ENCODE results near the gene UQCRH.

UQCRH gene

GRCh38 chr1:46284058-46284457 is 19.4 kb upstream of the UQCRH start:
- Histone ChIP-seq H3F3A (ENCODE audit: low read depth) (no peaks in the 10 kb centered on the region), H3K4me1 (ENCODE audit: insufficient read depth, low read length, poor library complexity, severe bottlenecking) (peaks cover 7% of the 10 kb centered on the region), H3K9me3 (ENCODE audit: insufficient read depth, low read depth, low read length) (no peaks in the 10 kb centered on the region), H3K4me2 (ENCODE audit: low read depth, low read length, poor library complexity, severe bottlenecking) (no peak overlapping the region), H4K20me1 (ENCODE audit: insufficient read depth, low read length, poor library complexity, severe bottlenecking) (no peaks in the 10 kb centered on the region), H3K9me2 (replicated peaks; ENCODE audit: low read depth, low read length) (no peaks in the 10 kb centered on the region), H3K36me3 (ENCODE audit: insufficient read depth, low read length) (peaks cover 39% of the 10 kb centered on the region; the same call in 1 of the 2 replicates), H2AFZ (ENCODE audit: low read length) (no peak overlapping the region), H3K4me3 (ENCODE audit: low read length, poor library complexity, severe bottlenecking) (no peak overlapping the region), H3K27me3 (ENCODE audit: insufficient read depth, low read length, poor library complexity, severe bottlenecking) (no peaks in the 10 kb centered on the region), H3K9ac (ENCODE audit: low read depth, low read length, poor library complexity, severe bottlenecking) (no peak overlapping the region), H3K79me2 (ENCODE audit: insufficient read depth, low read length) (no peaks in the 10 kb centered on the region)
- TF ChIP-seq EZH2phosphoT487 (IDR thresholded peaks at IDR 0.05; ENCODE audit: borderline replicate concordance), result no peak
- no peak for TF ChIP-seq CTCF (conservative IDR thresholded peaks at IDR 0.05; ENCODE audit: low read length)

GRCh38 chr1:46284597-46285564 is 18.6 kb upstream of the UQCRH start:
- Histone ChIP-seq H3K27me3 (ENCODE audit: insufficient read depth, low read length, poor library complexity, severe bottlenecking) (no peaks in the 10 kb centered on the region), H3K4me2 (ENCODE audit: low read depth, low read length, poor library complexity, severe bottlenecking) (no peak overlapping the region), H3K4me3 (ENCODE audit: low read length, poor library complexity, severe bottlenecking) (no peak overlapping the region), H3K79me2 (ENCODE audit: insufficient read depth, low read length) (no peaks in the 10 kb centered on the region), H3K9ac (ENCODE audit: low read depth, low read length, poor library complexity, severe bottlenecking) (no peak overlapping the region), H3K9me2 (replicated peaks; ENCODE audit: low read depth, low read length) (no peaks in the 10 kb centered on the region), H3K36me3 (ENCODE audit: insufficient read depth, low read length) (peaks cover 31% of the 10 kb centered on the region; the same call in 1 of the 2 replicates), H3F3A (ENCODE audit: low read depth) (no peaks in the 10 kb centered on the region), H3K9me3 (ENCODE audit: insufficient read depth, low read depth, low read length) (no peaks in the 10 kb centered on the region), H4K20me1 (ENCODE audit: insufficient read depth, low read length, poor library complexity, severe bottlenecking) (no peaks in the 10 kb centered on the region), H2AFZ (ENCODE audit: low read length) (no peak overlapping the region), H3K4me1 (ENCODE audit: insufficient read depth, low read length, poor library complexity, severe bottlenecking) (peaks cover 7% of the 10 kb centered on the region)
- TF ChIP-seq CTCF (conservative IDR thresholded peaks at IDR 0.05; ENCODE audit: low read length), result no peak
- TF ChIP-seq EZH2phosphoT487 (IDR thresholded peaks at IDR 0.05; ENCODE audit: borderline replicate concordance), result no peak

DNA sequence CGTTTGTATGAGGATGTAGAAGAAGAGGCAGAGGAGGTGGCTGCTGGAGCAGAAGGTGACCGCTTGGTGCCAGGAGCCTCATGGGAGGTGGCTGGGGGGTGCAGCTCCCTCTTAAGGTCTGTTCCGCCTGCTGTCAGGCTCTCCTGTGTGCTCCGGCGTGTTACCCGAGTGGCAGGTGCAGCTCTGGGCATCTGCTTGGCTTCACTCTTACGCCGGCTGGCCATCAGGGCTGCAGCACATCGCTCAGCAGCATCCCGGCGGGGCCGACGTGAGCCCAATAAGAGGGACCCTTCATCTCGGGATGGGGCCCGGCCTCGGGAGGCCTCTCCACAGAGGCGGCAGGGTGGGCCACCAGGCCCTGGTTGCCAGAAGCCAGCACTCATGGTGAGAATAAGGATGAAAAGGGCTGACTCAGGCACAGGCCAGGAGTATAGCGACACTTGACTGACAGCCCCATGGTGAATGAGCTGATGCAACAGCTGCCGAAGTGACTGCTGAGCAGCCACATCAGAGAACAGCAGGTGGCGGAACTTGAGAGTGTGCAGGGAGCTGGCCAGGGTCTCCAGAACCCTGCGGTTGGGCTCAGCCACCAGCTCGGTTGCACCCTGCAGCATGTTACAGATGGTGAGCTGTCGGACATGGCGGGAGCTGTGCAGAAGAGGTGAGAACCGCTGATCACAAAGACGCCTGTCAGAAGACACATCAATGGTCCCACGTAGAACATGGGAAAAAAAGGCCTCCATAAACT is 17.6 kb upstream of the UQCRH start:
- H3K9me2 ChIP-seq (replicated peaks; ENCODE audit: low read depth, low read length), result no peaks in the 10 kb centered on the region
- H3F3A ChIP-seq (ENCODE audit: low read depth), result no peaks in the 10 kb centered on the region
- no peaks in the 10 kb centered on the region for H4K20me1 ChIP-seq (ENCODE audit: insufficient read depth, low read length, poor library complexity, severe bottlenecking)
- no peak for TF ChIP-seq EZH2phosphoT487 (IDR thresholded peaks at IDR 0.05; ENCODE audit: borderline replicate concordance)
- no peak for TF ChIP-seq CTCF (conservative IDR thresholded peaks at IDR 0.05; ENCODE audit: low read length)
- peaks cover 20% of the 10 kb centered on the region; the same call in 1 of the 2 replicates for H3K36me3 ChIP-seq (ENCODE audit: insufficient read depth, low read length)
- no peaks in the 10 kb centered on the region for H3K9me3 ChIP-seq (ENCODE audit: insufficient read depth, low read depth, low read length)
- no peak overlapping the region for H3K4me2 ChIP-seq (ENCODE audit: low read depth, low read length, poor library complexity, severe bottlenecking)
- no peak overlapping the region for H3K9ac ChIP-seq (ENCODE audit: low read depth, low read length, poor library complexity, severe bottlenecking)
- H3K79me2 ChIP-seq (ENCODE audit: insufficient read depth, low read length), result no peaks in the 10 kb centered on the region
- no peak overlapping the region for H2AFZ ChIP-seq (ENCODE audit: low read length)
- no peaks in the 10 kb centered on the region for H3K27me3 ChIP-seq (ENCODE audit: insufficient read depth, low read length, poor library complexity, severe bottlenecking)
- H3K4me3 ChIP-seq (ENCODE audit: low read length, poor library complexity, severe bottlenecking), result no peak overlapping the region
- H3K4me1 ChIP-seq (ENCODE audit: insufficient read depth, low read length, poor library complexity, severe bottlenecking), result peaks cover 7% of the 10 kb centered on the region
